Progenitor cell of endocrine pancreas (in vitro differentiated cells): ENCODE results near the gene MAPKAPK3. TPM values are rescaled to one million over a fixed set of nuclear protein-coding genes. Genes with fewer than 3 reads are reported as not detected.

Experiments
- DNase-seq: peaks from one replicate; pipeline ENCODE4 v3.0.0; 2021; ENCODE audit warnings: low spot score; ENCODE audit not compliant: unreplicated experiment
- H3K27ac Mint-ChIP-seq: 2 replicates; pipeline ENCODE4 v1.8.0; 2021; ENCODE audit warnings: mild to moderate bottlenecking, moderate library complexity, mixed read lengths
- H3K27me3 Mint-ChIP-seq: 2 replicates; pipeline ENCODE4 v1.8.0; 2021; ENCODE audit warnings: mixed read lengths
- H3K36me3 Mint-ChIP-seq: 2 replicates; pipeline ENCODE4 v1.8.0; 2022; ENCODE audit warnings: mixed read lengths; ENCODE audit not compliant: insufficient read depth
- H3K4me1 Mint-ChIP-seq: 2 replicates; pipeline ENCODE4 v1.8.0; 2021; ENCODE audit warnings: low read depth, mixed read lengths
- H3K4me3 Mint-ChIP-seq: 2 replicates; pipeline ENCODE4 v1.8.0; 2021; ENCODE audit warnings: low read depth, mild to moderate bottlenecking, moderate library complexity, mixed read lengths
- H3K9me3 Mint-ChIP-seq: 2 replicates; pipeline ENCODE4 v1.8.0; 2021; ENCODE audit warnings: low read depth, mixed read lengths
- CTCF ChIP-seq: fragments of 200-600 bp; sonication (generic); IDR thresholded peaks from one replicate; pipeline ENCODE4 v1.5.0; 2021; ENCODE audit warnings: antibody characterized with exemption, mild to moderate bottlenecking; ENCODE audit not compliant: unreplicated experiment
- total RNA-seq: library from RNA; stranded (reverse); gene quantifications from 2 replicates; pipeline ENCODE4 v1.2.1, GENCODE V29; 2021

The MAPKAPK3 gene
- total RNA-seq, 1 donor from 2014 or later: 40.8 TPM

GRCh38 chr3:50571486-50571885, 45.5 kb upstream of the MAPKAPK3 start:
- no peaks in the 10 kb centered on the region for H3K9me3 Mint-ChIP-seq
- H3K4me3 Mint-ChIP-seq: no peak overlapping the region
- H3K4me1 Mint-ChIP-seq: peaks cover 7% of the 10 kb centered on the region
- DNase-seq: no peak
- TF ChIP-seq CTCF: no peak
- H3K27ac Mint-ChIP-seq: no peak overlapping the region
- H3K36me3 Mint-ChIP-seq: no peaks in the 10 kb centered on the region
- peaks cover 3% of the 10 kb centered on the region for H3K27me3 Mint-ChIP-seq

- no peaks in the 10 kb centered on the region for H3K27me3 Mint-ChIP-seq
- peak; percentile 85 for TF ChIP-seq CTCF
- H3K36me3 Mint-ChIP-seq: no peaks in the 10 kb centered on the region
- peak overlapping the region; percentile 20 for H3K27ac Mint-ChIP-seq
- H3K4me1 Mint-ChIP-seq: peaks cover 4% of the 10 kb centered on the region
- H3K4me3 Mint-ChIP-seq: peak overlapping the region; percentile 52
- peak; percentile 59 for DNase-seq
- H3K9me3 Mint-ChIP-seq: no peaks in the 10 kb centered on the region
Measured at GRCh38 chr3:50572158-50572557, 44.8 kb upstream of the MAPKAPK3 start.

GRCh38 chr3:50572801-50573371, 44.1 kb upstream of the MAPKAPK3 start:
- Mint-ChIP-seq H3K27me3 (no peaks in the 10 kb centered on the region), H3K4me3 (no peak overlapping the region), H3K9me3 (no peaks in the 10 kb centered on the region), H3K4me1 (peaks cover 2% of the 10 kb centered on the region), H3K36me3 (no peaks in the 10 kb centered on the region), H3K27ac (no peak overlapping the region)
- no peak for TF ChIP-seq CTCF
- no peak for DNase-seq

- peaks cover 2% of the 10 kb centered on the region for H3K4me1 Mint-ChIP-seq
- H3K36me3 Mint-ChIP-seq: no peaks in the 10 kb centered on the region
- H3K27ac Mint-ChIP-seq: no peak overlapping the region
- H3K9me3 Mint-ChIP-seq: no peaks in the 10 kb centered on the region
- no peak overlapping the region for H3K4me3 Mint-ChIP-seq
- DNase-seq: no peak
- TF ChIP-seq CTCF: no peak
- no peaks in the 10 kb centered on the region for H3K27me3 Mint-ChIP-seq
Measured at GRCh38 chr3:50573566-50574443, 43.1 kb upstream of the MAPKAPK3 start.

GRCh38 chr3:50574444-50574831, 42.5 kb upstream of the MAPKAPK3 start:
- no peaks in the 10 kb centered on the region for H3K27me3 Mint-ChIP-seq
- H3K4me3 Mint-ChIP-seq: no peak overlapping the region
- no peak for DNase-seq
- no peaks in the 10 kb centered on the region for H3K9me3 Mint-ChIP-seq
- H3K27ac Mint-ChIP-seq: peak overlapping the region; percentile 73
- H3K36me3 Mint-ChIP-seq: no peaks in the 10 kb centered on the region
- no peak for TF ChIP-seq CTCF
- peaks cover 2% of the 10 kb centered on the region for H3K4me1 Mint-ChIP-seq
